Gastroesophageal sphincter (tissue), 3 donors: ENCODE measurements around the gene MRTO4.

Experiments used
- POLR2A ChIP-seq, 2 donors: fragments of 450-650 bp; IDR thresholded peaks; one replicate each; pipeline ENCODE4 v1.6.1; 2017; ENCODE audit warnings: antibody characterized with exemption in 2 of 2, mild to moderate bottlenecking in 2 of 2, moderate library complexity in 1 of 2
- TF ChIP-seq, protein P1 (sequence below), 4 experiments: fragments of 200-600 bp in 2 of 4; fragments of 450-650 bp in 2 of 4; sonication (generic) in 1 of 4; IDR thresholded peaks; one replicate each; pipeline ENCODE4 v1.5.1; 2017 to 2019; ENCODE audit warnings: antibody characterized with exemption in 4 of 4, mild to moderate bottlenecking in 2 of 4, moderate library complexity in 2 of 4

- TF ChIP-seq, protein P1, sequence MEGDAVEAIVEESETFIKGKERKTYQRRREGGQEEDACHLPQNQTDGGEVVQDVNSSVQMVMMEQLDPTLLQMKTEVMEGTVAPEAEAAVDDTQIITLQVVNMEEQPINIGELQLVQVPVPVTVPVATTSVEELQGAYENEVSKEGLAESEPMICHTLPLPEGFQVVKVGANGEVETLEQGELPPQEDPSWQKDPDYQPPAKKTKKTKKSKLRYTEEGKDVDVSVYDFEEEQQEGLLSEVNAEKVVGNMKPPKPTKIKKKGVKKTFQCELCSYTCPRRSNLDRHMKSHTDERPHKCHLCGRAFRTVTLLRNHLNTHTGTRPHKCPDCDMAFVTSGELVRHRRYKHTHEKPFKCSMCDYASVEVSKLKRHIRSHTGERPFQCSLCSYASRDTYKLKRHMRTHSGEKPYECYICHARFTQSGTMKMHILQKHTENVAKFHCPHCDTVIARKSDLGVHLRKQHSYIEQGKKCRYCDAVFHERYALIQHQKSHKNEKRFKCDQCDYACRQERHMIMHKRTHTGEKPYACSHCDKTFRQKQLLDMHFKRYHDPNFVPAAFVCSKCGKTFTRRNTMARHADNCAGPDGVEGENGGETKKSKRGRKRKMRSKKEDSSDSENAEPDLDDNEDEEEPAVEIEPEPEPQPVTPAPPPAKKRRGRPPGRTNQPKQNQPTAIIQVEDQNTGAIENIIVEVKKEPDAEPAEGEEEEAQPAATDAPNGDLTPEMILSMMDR (IDR thresholded peaks at IDR 0.05), result peak; percentile 87 to 95 (median 94)
- no peak for TF ChIP-seq POLR2A (IDR thresholded peaks at IDR 0.05)
Measured at GRCh38 chr1:19240673-19241538, 10.7 kb upstream of the MRTO4 start.
